Measurements from ENCODE around the gene FAM174C. TPM values are rescaled to one million over a fixed set of nuclear protein-coding genes. Genes with fewer than 3 reads are reported as not detected.

FAM174C gene
- total RNA-seq, 1 experiment from 2014 or later, result 59.4 TPM

DNA sequence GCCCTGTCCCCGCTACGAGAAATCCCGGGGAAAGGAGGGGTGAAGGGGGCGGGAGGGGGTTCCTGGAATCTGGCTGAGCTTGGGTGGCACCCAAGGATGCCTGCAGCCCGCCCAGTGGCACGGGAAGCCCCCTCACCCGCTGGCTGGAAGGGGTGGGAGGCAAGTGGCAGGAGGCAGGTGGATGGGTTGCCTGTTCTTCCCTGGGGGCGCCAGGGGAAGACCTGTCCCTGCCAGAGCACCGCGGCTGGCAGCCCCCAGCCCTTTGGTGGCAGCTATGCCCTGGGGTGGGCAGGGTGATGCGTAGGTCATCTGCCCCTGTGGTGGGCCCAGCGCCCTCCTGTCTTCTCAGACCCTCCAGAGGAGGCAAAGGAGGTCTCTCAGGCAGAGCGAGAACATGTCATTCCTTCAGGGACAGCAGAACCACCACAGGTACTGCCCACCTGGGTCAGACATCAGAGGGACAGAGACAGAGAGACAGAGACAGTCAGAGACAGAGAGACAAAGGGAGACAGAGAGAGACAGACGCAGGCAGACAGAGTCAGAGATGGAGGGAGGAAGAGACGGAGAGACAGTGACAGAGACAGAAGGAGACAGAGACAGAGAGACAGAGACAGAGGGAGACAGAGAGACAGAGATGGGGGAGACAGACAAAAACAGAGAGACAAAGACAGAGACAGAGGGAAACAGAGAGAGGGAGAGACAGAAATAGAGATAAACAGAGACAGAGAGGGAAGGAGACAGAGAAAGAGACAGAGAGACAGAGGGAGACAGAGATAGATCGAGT lies 47.1 kb downstream of the FAM174C start:
- CTCF ChIA-PET, result no interaction called here
- Mint-ChIP-seq H3K9me3 (no peaks in the 10 kb centered on the region), H3K27ac (no peak overlapping the region), H3K27me3 (ENCODE audit: low read depth) (peaks cover 7% of the 10 kb centered on the region), H3K4me3 (no peak overlapping the region), H3K36me3 (no peaks in the 10 kb centered on the region), H3K4me1 (no peaks in the 10 kb centered on the region)
- no peak for DNase-seq (ENCODE audit: low spot score)
- TF ChIP-seq TCF7 (CRISPR knock-in tag; IDR thresholded peaks at IDR 0.05; ENCODE audit: low read depth) (no peak), FOXK1 (CRISPR knock-in tag; IDR thresholded peaks at IDR 0.05) (no peak), ETV6 (CRISPR knock-in tag; IDR thresholded peaks at IDR 0.05) (no peak), TEAD4 (CRISPR knock-in tag; IDR thresholded peaks at IDR 0.05) (no peak), ZNF671 (CRISPR knock-in tag; IDR thresholded peaks at IDR 0.05) (no peak)
- ATAC-seq, result no peak
- POLR2A ChIA-PET, result interaction anchor here (0.6 kb wide), 1 partner anchor 52 kb away, joined by 3 read pairs; no protein-coding TSS in a partner anchor

DNA sequence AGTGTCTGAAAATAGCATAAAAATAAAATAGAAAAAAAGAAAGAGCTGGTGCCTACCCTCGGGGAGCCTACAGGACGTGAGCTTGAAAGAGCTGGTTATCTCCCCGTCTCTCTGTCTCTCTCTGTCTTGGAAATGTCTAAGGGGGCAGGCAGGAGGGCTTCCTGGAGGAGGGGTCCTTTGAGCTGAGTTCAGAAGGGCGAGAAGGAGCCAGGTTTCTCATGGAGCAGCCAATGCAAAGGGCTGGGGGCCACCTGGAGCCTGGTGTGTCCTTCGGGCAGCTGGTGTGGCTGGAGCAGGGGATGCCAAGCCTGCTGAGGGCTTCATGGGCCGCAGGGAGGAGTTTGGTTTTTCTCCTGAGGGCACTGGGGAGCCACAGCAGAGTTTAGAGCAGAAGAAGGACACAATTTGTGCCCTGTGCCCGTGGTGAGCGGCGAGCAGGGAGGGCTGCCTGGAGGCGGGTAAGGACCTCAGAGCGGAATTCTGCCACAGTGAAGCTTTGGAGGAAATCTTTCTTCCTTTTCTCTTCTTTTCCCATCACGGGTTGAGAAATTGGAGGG lies 49.0 kb downstream of the FAM174C start:
- ChIA-PET CTCF (interaction anchor here (0.9 to 1.0 kb wide), 2 partner anchors 9 to 10 kb away, joined by 3 to 6 read pairs; no protein-coding TSS in a partner anchor), POLR2A (no interaction called here)
- no peaks in the 10 kb centered on the region for H3K9me3 Mint-ChIP-seq
- no peaks in the 10 kb centered on the region for H3K4me1 Mint-ChIP-seq
- H3K36me3 Mint-ChIP-seq, result no peaks in the 10 kb centered on the region
- DNase-seq (ENCODE audit: low spot score), result no peak
- no peak overlapping the region for H3K27ac Mint-ChIP-seq
- H3K27me3 Mint-ChIP-seq (ENCODE audit: low read depth), result peaks cover 4% of the 10 kb centered on the region; the same call in 1 of the 2 replicates
- peak overlapping the region; percentile 30 for H3K4me3 Mint-ChIP-seq
- ATAC-seq, result no peak
- TF ChIP-seq GTF2I (CRISPR knock-in tag; conservative IDR thresholded peaks at IDR 0.05) (0 out of 2 replicates have a peak, but pooled peaks have one; percentile 13), IRF2 (CRISPR knock-in tag; IDR thresholded peaks at IDR 0.05; ENCODE audit: borderline replicate concordance, low read depth) (no peak)
- TF ChIP-seq, protein P1, sequence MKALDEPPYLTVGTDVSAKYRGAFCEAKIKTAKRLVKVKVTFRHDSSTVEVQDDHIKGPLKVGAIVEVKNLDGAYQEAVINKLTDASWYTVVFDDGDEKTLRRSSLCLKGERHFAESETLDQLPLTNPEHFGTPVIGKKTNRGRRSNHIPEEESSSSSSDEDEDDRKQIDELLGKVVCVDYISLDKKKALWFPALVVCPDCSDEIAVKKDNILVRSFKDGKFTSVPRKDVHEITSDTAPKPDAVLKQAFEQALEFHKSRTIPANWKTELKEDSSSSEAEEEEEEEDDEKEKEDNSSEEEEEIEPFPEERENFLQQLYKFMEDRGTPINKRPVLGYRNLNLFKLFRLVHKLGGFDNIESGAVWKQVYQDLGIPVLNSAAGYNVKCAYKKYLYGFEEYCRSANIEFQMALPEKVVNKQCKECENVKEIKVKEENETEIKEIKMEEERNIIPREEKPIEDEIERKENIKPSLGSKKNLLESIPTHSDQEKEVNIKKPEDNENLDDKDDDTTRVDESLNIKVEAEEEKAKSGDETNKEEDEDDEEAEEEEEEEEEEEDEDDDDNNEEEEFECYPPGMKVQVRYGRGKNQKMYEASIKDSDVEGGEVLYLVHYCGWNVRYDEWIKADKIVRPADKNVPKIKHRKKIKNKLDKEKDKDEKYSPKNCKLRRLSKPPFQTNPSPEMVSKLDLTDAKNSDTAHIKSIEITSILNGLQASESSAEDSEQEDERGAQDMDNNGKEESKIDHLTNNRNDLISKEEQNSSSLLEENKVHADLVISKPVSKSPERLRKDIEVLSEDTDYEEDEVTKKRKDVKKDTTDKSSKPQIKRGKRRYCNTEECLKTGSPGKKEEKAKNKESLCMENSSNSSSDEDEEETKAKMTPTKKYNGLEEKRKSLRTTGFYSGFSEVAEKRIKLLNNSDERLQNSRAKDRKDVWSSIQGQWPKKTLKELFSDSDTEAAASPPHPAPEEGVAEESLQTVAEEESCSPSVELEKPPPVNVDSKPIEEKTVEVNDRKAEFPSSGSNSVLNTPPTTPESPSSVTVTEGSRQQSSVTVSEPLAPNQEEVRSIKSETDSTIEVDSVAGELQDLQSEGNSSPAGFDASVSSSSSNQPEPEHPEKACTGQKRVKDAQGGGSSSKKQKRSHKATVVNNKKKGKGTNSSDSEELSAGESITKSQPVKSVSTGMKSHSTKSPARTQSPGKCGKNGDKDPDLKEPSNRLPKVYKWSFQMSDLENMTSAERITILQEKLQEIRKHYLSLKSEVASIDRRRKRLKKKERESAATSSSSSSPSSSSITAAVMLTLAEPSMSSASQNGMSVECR (CRISPR knock-in tag; IDR thresholded peaks at IDR 0.05; ENCODE audit: borderline replicate concordance), result no peak

DNA sequence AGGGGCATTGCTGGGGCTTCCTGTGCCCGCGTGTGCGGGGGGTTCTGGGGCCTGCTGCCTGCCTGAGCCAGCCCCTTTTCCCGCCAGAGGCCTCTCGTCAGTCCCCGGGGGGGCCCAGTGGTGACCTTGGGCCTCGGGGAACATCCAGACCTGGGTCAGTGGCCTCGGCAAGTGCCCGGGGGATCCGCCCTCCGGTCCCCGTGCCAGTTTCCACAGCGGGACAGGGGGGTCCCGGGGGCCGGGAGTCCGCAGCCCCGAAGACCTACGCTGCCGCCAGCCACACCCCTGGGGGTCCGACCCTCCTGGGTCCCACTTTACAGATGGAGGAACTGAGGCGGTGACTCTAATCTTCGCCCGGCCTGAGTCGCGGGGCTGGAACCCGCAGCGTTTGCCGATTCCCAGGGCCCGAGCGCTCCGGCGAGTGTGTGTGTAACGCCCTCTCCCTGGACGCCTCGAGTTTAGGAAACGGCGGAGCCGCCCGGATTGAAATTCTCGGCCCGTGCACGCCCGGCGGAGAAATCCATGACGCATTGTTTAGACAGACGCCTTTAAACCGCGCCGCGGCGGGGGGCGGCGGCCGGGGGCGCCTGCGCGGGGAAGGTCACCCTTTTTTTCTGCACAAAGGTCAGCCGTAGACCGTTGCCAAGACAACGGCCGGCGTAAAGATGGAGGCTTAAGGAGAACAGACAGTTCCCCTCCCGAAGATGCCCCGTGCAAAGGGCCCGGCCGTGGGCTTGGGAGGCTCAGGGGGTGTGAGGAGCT lies 49.7 kb downstream of the FAM174C start:
- Mint-ChIP-seq H3K36me3 (no peaks in the 10 kb centered on the region), H3K4me1 (no peaks in the 10 kb centered on the region), H3K9me3 (no peaks in the 10 kb centered on the region), H3K27me3 (ENCODE audit: low read depth) (peaks cover 4% of the 10 kb centered on the region; the same call in 1 of the 2 replicates), H3K4me3 (peak overlapping the region; percentile 62), H3K27ac (no peak overlapping the region)
- ChIA-PET POLR2A (no interaction called here), CTCF (interaction anchor here (0.9 kb wide), 1 partner anchor 10 kb away, joined by 6 read pairs; no protein-coding TSS in a partner anchor)
- DNase-seq (ENCODE audit: low spot score) (peak; percentile 64), ATAC-seq (peak; percentile 43)
- TF ChIP-seq, protein P2, sequence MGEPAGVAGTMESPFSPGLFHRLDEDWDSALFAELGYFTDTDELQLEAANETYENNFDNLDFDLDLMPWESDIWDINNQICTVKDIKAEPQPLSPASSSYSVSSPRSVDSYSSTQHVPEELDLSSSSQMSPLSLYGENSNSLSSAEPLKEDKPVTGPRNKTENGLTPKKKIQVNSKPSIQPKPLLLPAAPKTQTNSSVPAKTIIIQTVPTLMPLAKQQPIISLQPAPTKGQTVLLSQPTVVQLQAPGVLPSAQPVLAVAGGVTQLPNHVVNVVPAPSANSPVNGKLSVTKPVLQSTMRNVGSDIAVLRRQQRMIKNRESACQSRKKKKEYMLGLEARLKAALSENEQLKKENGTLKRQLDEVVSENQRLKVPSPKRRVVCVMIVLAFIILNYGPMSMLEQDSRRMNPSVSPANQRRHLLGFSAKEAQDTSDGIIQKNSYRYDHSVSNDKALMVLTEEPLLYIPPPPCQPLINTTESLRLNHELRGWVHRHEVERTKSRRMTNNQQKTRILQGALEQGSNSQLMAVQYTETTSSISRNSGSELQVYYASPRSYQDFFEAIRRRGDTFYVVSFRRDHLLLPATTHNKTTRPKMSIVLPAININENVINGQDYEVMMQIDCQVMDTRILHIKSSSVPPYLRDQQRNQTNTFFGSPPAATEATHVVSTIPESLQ (CRISPR knock-in tag; IDR thresholded peaks at IDR 0.05), result no peak
- TF ChIP-seq TP53 (CRISPR knock-in tag; IDR thresholded peaks at IDR 0.05) (no peak), GTF2I (CRISPR knock-in tag; conservative IDR thresholded peaks at IDR 0.05) (0 out of 2 replicates have a peak, but pooled peaks have one; percentile 46), GABPB1 (CRISPR knock-in tag; IDR thresholded peaks at IDR 0.05) (peak; percentile 30; the same call in 1 of the 2 replicates), ZNF121 (CRISPR knock-in tag; IDR thresholded peaks at IDR 0.05) (no peak), TEAD1 (CRISPR knock-in tag; IDR thresholded peaks at IDR 0.05) (no peak), ZNF219 (CRISPR knock-in tag; IDR thresholded peaks at IDR 0.05; ENCODE audit: borderline replicate concordance) (no peak), ZNF263 (CRISPR knock-in tag; IDR thresholded peaks at IDR 0.05; ENCODE audit: low read depth) (no peak)
- TF ChIP-seq, protein P3, sequence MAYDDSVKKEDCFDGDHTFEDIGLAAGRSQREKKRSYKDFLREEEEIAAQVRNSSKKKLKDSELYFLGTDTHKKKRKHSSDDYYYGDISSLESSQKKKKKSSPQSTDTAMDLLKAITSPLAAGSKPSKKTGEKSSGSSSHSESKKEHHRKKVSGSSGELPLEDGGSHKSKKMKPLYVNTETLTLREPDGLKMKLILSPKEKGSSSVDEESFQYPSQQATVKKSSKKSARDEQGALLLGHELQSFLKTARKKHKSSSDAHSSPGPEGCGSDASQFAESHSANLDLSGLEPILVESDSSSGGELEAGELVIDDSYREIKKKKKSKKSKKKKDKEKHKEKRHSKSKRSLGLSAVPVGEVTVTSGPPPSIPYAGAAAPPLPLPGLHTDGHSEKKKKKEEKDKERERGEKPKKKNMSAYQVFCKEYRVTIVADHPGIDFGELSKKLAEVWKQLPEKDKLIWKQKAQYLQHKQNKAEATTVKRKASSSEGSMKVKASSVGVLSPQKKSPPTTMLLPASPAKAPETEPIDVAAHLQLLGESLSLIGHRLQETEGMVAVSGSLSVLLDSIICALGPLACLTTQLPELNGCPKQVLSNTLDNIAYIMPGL (CRISPR knock-in tag; IDR thresholded peaks at IDR 0.05), result 0 out of 2 replicates have a peak, but pooled peaks have one; percentile 43
- TF ChIP-seq, protein P4, sequence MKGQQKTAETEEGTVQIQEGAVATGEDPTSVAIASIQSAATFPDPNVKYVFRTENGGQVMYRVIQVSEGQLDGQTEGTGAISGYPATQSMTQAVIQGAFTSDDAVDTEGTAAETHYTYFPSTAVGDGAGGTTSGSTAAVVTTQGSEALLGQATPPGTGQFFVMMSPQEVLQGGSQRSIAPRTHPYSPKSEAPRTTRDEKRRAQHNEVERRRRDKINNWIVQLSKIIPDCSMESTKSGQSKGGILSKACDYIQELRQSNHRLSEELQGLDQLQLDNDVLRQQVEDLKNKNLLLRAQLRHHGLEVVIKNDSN (CRISPR knock-in tag; IDR thresholded peaks at IDR 0.05), result no peak

Data from WTC11 (cell line).